Astrocyte (in vitro differentiated cells and primary cell): ENCODE results near the gene RBCK1. TPM values are rescaled to one million over a fixed set of nuclear protein-coding genes. Genes with fewer than 3 reads are reported as not detected.

Experiments
- DNase-seq: peaks from one replicate; pipeline ENCODE4 v3.0.0-alpha.2; 2010; ENCODE audit warnings: low read depth
- FAIRE-seq: peaks from 2 replicates; lab custom pipeline; 2011; peaks lifted over from hg19 to GRCh38; lab: Jason Lieb, UNC
- H2AFZ ChIP-seq: 2 replicates; pipeline ENCODE4 v1.6.0; 2012; ENCODE audit warnings: low read depth, low read length, inconsistent platforms
- H3K27ac ChIP-seq: 2 replicates; pipeline ENCODE4 v1.5.1; 2011; ENCODE audit warnings: low read depth, low read length, inconsistent platforms
- H3K27me3 ChIP-seq: 2 replicates; pipeline ENCODE4 v1.6.0; 2011; ENCODE audit warnings: low read length, inconsistent platforms; ENCODE audit not compliant: insufficient read depth
- H3K36me3 ChIP-seq: 2 replicates; pipeline ENCODE4 v1.5.1; 2011; ENCODE audit warnings: low read length, inconsistent platforms; ENCODE audit not compliant: insufficient read depth
- H3K4me1 ChIP-seq: 2 replicates; pipeline ENCODE4 v1.5.1; 2011; ENCODE audit warnings: low read length, inconsistent platforms; ENCODE audit not compliant: insufficient read depth
- H3K4me2 ChIP-seq: 2 replicates; pipeline ENCODE4 v1.6.0; 2012; ENCODE audit warnings: low read length, inconsistent platforms
- H3K4me3 ChIP-seq: 2 replicates; pipeline ENCODE4 v1.5.1; 2011; ENCODE audit warnings: low read depth, mild to moderate bottlenecking, low read length, inconsistent platforms; ENCODE audit not compliant: insufficient read depth
- H3K79me2 ChIP-seq: 2 replicates; pipeline ENCODE4 v1.6.0; 2012; ENCODE audit warnings: mild to moderate bottlenecking, low read length, inconsistent platforms; ENCODE audit not compliant: insufficient read depth
- H3K9ac ChIP-seq: 2 replicates; pipeline ENCODE4 v1.6.0; 2012; ENCODE audit warnings: mild to moderate bottlenecking, low read length, inconsistent platforms
- H3K9me3 ChIP-seq: 2 replicates; pipeline ENCODE4 v1.5.1; 2012; ENCODE audit warnings: low read depth, mild to moderate bottlenecking, low read length, inconsistent platforms; ENCODE audit not compliant: insufficient read depth
- H4K20me1 ChIP-seq: 2 replicates; pipeline ENCODE4 v1.6.0; 2012; ENCODE audit warnings: low read length, inconsistent platforms; ENCODE audit not compliant: insufficient read depth
- H3K27ac Mint-ChIP-seq: one replicate; pipeline ENCODE4 v1.8.0; 2021; ENCODE audit warnings: mild to moderate bottlenecking, mixed read lengths; ENCODE audit not compliant: unreplicated experiment
- H3K27me3 Mint-ChIP-seq: one replicate; pipeline ENCODE4 v1.8.0; 2021; ENCODE audit warnings: low read depth, mixed read lengths; ENCODE audit not compliant: unreplicated experiment
- H3K36me3 Mint-ChIP-seq: one replicate; pipeline ENCODE4 v1.8.0; 2021; ENCODE audit warnings: low read depth, mixed read lengths; ENCODE audit not compliant: unreplicated experiment
- H3K4me1 Mint-ChIP-seq: one replicate; pipeline ENCODE4 v1.8.0; 2021; ENCODE audit warnings: low read depth, mixed read lengths; ENCODE audit not compliant: unreplicated experiment
- H3K4me3 Mint-ChIP-seq: one replicate; pipeline ENCODE4 v1.8.0; 2021; ENCODE audit warnings: mild to moderate bottlenecking, moderate library complexity, mixed read lengths; ENCODE audit not compliant: unreplicated experiment
- H3K9me3 Mint-ChIP-seq: one replicate; pipeline ENCODE4 v1.8.0; 2021; ENCODE audit warnings: mild to moderate bottlenecking, mixed read lengths; ENCODE audit not compliant: unreplicated experiment
- EZH2 ChIP-seq: IDR thresholded peaks from 2 replicates; pipeline ENCODE4 v1.6.1; 2012; ENCODE audit warnings: mild to moderate bottlenecking, low read length, inconsistent platforms; ENCODE audit not compliant: insufficient read depth
- total RNA-seq: library from RNA; stranded (reverse); gene quantifications from 2 replicates; pipeline ENCODE4 v1.2.1, GENCODE V29; 2021
- TF ChIP-seq, protein P1 (sequence below): IDR thresholded peaks from 2 replicates; pipeline ENCODE4 v1.5.1; 2011; ENCODE audit warnings: low read depth, mild to moderate bottlenecking, inconsistent platforms, low read length, moderate library complexity; ENCODE audit not compliant: insufficient read depth

The RBCK1 gene
- total RNA-seq, 1 donor from 2014 or later: 124 TPM

DNA sequence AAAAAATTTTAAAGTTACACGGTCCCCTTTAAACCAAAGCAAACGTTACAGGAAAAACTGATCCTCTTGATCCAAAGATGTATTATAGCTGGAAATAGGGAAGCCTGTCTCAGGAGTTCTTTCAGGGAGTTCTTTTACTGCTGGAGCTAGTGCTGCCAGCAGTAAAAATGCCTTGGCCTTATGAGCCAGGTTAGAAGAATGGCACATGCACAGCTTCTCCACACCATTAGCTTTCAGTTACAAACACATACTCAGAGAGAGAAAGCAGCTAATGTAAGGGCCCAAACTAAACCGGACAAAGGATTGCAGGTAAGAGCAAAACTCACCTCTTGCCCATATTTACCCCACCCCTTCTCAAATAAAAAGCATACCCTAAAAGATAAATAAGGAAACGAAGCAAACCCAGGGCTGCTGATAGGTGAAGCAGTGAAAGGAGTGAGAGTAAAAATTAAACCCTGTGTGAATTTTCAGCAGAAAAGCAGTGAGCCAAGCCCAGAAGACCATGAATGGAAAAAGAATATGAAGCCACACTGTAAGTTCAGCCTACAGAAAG is 35.2 kb downstream of the RBCK1 start:
- peaks cover 22% of the 10 kb centered on the region for H3K4me1 Mint-ChIP-seq
- no peak for DNase-seq
- Histone ChIP-seq H4K20me1 (peaks cover 91% of the 10 kb centered on the region), H3K79me2 (peaks cover 37% of the 10 kb centered on the region), H3K27ac (no peak overlapping the region), H3K27me3 (no peaks in the 10 kb centered on the region), H3K4me1 (peaks cover 12% of the 10 kb centered on the region), H3K4me3 (no peak overlapping the region), H3K36me3 (peaks cover 46% of the 10 kb centered on the region), H2AFZ (no peak overlapping the region), H3K9me3 (no peaks in the 10 kb centered on the region), H3K9ac (no peak overlapping the region), H3K4me2 (no peak overlapping the region)
- H3K9me3 Mint-ChIP-seq: no peaks in the 10 kb centered on the region
- TF ChIP-seq, protein P1, sequence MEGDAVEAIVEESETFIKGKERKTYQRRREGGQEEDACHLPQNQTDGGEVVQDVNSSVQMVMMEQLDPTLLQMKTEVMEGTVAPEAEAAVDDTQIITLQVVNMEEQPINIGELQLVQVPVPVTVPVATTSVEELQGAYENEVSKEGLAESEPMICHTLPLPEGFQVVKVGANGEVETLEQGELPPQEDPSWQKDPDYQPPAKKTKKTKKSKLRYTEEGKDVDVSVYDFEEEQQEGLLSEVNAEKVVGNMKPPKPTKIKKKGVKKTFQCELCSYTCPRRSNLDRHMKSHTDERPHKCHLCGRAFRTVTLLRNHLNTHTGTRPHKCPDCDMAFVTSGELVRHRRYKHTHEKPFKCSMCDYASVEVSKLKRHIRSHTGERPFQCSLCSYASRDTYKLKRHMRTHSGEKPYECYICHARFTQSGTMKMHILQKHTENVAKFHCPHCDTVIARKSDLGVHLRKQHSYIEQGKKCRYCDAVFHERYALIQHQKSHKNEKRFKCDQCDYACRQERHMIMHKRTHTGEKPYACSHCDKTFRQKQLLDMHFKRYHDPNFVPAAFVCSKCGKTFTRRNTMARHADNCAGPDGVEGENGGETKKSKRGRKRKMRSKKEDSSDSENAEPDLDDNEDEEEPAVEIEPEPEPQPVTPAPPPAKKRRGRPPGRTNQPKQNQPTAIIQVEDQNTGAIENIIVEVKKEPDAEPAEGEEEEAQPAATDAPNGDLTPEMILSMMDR: no peak
- no peak for TF ChIP-seq EZH2
- FAIRE-seq: no peak
- H3K27me3 Mint-ChIP-seq: no peaks in the 10 kb centered on the region
- peaks cover 44% of the 10 kb centered on the region for H3K36me3 Mint-ChIP-seq
- H3K4me3 Mint-ChIP-seq: no peak overlapping the region
- H3K27ac Mint-ChIP-seq: peak overlapping the region; percentile 85

DNA sequence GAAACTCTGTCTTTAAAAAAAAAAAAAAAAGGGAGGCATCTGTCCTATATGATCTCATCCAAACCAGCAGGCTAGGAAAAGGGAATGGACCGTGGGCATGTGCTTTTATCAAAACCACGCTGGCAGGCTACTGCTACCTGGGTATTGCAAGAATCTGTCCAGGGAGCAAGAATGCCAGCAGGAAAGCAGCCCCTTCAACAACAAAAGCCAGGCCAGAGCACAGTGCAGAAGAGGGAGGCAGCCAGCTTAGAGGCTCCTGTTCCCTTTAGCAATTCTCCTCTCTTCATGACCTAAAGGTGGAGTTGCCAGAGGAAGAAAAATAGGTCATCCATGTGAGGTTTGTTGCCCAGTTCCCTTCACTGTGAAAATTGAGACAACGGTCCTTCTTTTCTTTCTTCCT is 36.0 kb downstream of the RBCK1 start:
- Histone ChIP-seq H3K9me3 (no peaks in the 10 kb centered on the region), H3K36me3 (peaks cover 41% of the 10 kb centered on the region), H3K27me3 (no peaks in the 10 kb centered on the region), H3K4me1 (peaks cover 12% of the 10 kb centered on the region), H3K79me2 (peaks cover 43% of the 10 kb centered on the region), H3K4me3 (no peak overlapping the region), H2AFZ (no peak overlapping the region), H4K20me1 (peaks cover 92% of the 10 kb centered on the region), H3K4me2 (no peak overlapping the region), H3K9ac (no peak overlapping the region), H3K27ac (peak overlapping the region; percentile 49)
- no peak for TF ChIP-seq EZH2
- TF ChIP-seq, protein P1: no peak
- DNase-seq: peak; percentile 12
- Mint-ChIP-seq H3K4me3 (no peak overlapping the region), H3K27me3 (no peaks in the 10 kb centered on the region), H3K4me1 (peaks cover 22% of the 10 kb centered on the region), H3K36me3 (peaks cover 37% of the 10 kb centered on the region), H3K9me3 (no peaks in the 10 kb centered on the region), H3K27ac (peak overlapping the region; percentile 85)
- no peak for FAIRE-seq

DNA sequence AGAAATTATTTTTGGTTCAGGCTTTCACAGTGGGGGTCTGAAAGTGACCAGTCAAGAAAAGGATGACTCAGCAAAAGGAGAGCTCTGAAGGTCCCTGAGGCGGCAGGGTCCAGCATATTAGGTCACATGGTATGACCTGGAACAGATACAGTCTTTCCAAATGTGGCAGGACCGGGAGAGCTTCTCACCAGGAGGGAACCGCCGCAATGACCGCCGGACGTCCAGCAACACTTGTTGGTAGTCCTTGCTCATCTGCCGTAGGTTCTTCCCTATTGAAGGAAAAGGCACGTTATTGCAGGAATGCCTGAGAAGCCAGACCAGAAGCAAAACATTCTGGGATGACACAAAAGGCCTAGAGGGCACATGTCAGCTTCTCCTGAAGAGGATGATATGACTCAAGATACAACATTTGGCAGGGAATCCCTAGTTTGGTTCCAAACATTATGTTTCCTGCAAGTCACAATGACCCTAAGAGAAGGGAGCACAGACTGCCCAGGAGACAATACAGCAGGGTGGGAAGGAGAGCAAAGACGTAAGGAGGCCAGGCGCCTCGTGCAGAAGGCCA is 36.8 kb downstream of the RBCK1 start:
- Histone ChIP-seq H3K36me3 (peaks cover 34% of the 10 kb centered on the region), H3K27ac (peak overlapping the region; percentile 49), H3K9me3 (no peaks in the 10 kb centered on the region), H3K9ac (no peak overlapping the region), H4K20me1 (peaks cover 91% of the 10 kb centered on the region), H3K4me3 (no peak overlapping the region), H3K4me1 (peaks cover 12% of the 10 kb centered on the region), H3K79me2 (peaks cover 50% of the 10 kb centered on the region), H3K4me2 (peak overlapping the region; percentile 49), H2AFZ (no peak overlapping the region), H3K27me3 (no peaks in the 10 kb centered on the region)
- DNase-seq (peak; percentile 24), FAIRE-seq (peak; percentile 23)
- H3K4me1 Mint-ChIP-seq: peaks cover 22% of the 10 kb centered on the region
- no peaks in the 10 kb centered on the region for H3K27me3 Mint-ChIP-seq
- H3K27ac Mint-ChIP-seq: peak overlapping the region; percentile 69
- peaks cover 29% of the 10 kb centered on the region for H3K36me3 Mint-ChIP-seq
- no peaks in the 10 kb centered on the region for H3K9me3 Mint-ChIP-seq
- no peak for TF ChIP-seq EZH2
- TF ChIP-seq, protein P1: no peak
- H3K4me3 Mint-ChIP-seq: no peak overlapping the region
